AG04450 (cell line): Measurements from ENCODE around the gene CRISP3. TPM values are rescaled to one million over a fixed set of nuclear protein-coding genes. Genes with fewer than 3 reads are reported as not detected.

Source experiments
- CTCF ChIA-PET: fragments of 300-600, 350-600 bp; formaldehyde crosslinking; extraction: SDS; loops from one replicate; lab custom pipeline; 2022; ENCODE audit warnings: antibody characterized with exemption, inconsistent platforms; lab: Charles Lee
- POLR2A ChIA-PET: fragments of 350-600 bp; formaldehyde crosslinking; extraction: SDS; loops from one replicate; lab custom pipeline; 2021; ENCODE audit warnings: antibody characterized with exemption, inconsistent platforms; lab: Yijun Ruan, JAX
- DNase-seq: peaks from one replicate; pipeline ENCODE4 v3.0.0-alpha.2; 2011; ENCODE audit warnings: low read depth, low spot score
- H3K27ac ChIP-seq: one replicate; pipeline ENCODE4 v1.5.1; 2012; ENCODE audit warnings: low read depth, low read length, control low read depth
- H3K27me3 ChIP-seq: one replicate; pipeline ENCODE4 v1.6.0; 2012; ENCODE audit warnings: low read length; ENCODE audit not compliant: control insufficient read depth, insufficient read depth
- H3K4me3 ChIP-seq: 2 replicates; pipeline ENCODE4 v1.5.1; 2011; ENCODE audit warnings: mild to moderate bottlenecking, low read depth, low read length, control low read depth
- H3K9me3 ChIP-seq: 2 replicates; pipeline ENCODE4 v1.5.1; 2012; ENCODE audit warnings: low read length; ENCODE audit not compliant: control insufficient read depth, insufficient read depth
- CTCF ChIP-seq: IDR thresholded peaks from 2 replicates; pipeline ENCODE4 v1.5.1; 2011; ENCODE audit warnings: low read depth, low read length, control low read depth, inconsistent platforms
- polyA minus RNA-seq: library from RNA; depleted of rRNA, polyadenylated mRNA; stranded (reverse); fragments of >200 nt; gene quantifications from 2 replicates; pipeline ENCODE4 v1.2.3, GENCODE V29; 2011; rRNA and poly(A)+ RNA removed
- polyA plus RNA-seq: library from polyadenylated mRNA; depleted of rRNA; stranded (reverse); fragments of >200 nt; gene quantifications from 2 replicates; pipeline ENCODE4 v1.2.3, GENCODE V29; 2011; rRNA removed

The CRISP3 gene, protein sequence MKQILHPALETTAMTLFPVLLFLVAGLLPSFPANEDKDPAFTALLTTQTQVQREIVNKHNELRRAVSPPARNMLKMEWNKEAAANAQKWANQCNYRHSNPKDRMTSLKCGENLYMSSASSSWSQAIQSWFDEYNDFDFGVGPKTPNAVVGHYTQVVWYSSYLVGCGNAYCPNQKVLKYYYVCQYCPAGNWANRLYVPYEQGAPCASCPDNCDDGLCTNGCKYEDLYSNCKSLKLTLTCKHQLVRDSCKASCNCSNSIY
- not detected in 2 replicates for polyA plus RNA-seq
- polyA minus RNA-seq = not detected in 2 replicates

DNA sequence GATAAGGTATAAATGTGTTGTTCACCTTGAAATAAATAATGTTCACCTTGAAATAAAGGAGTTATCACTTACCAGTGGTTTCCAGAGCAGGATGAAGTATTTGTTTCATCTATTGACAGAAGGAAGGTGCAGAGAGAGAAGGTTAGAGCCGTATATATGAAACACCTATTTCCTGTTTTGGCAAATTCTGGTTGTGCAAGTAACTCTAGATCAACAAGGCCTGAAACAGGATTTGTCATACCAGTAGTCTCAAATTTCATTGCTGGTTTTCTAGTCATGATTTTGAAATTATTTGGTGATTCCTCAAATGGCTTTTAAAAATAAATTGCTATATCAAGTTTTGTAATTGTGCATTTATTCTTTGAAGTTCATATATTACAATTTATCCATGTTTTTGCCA is at the start of gene CRISP3:
CRISP3 (minus strand) TSS at position 130 of the 400 bp plus-strand sequence; CDS start at position 109, 21 bp downstream.
- Histone ChIP-seq H3K27ac (no peak within 1 kb of the TSS), H3K4me3 (no peak within 1 kb of the TSS), H3K9me3 (no peaks in the 10 kb centered on the region), H3K27me3 (no peaks in the 10 kb centered on the region)
- TF ChIP-seq CTCF = no peak
- no peak for DNase-seq
- ChIA-PET CTCF (no interaction called here), POLR2A (no interaction called here)

DNA sequence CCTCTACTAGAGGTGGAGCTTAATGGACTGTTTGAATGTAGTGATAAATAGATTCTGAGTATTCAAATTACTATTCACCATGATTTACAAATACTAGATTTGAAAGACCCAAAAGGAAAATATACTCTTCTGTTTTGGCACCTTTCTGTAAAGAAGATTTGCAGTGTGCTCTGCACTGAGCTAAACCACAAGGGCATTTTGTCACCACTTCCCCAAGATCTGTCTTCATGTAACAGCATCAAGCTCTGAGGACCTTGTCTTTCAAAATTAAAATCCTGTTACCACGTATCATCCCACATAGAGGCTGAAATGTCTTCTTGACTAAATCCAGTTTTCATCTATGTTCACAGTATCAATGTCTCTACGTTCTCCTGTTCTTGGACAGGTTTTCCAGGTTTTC is 46.2 kb upstream of the CRISP3 start:
- TF ChIP-seq CTCF = no peak
- Histone ChIP-seq H3K27ac (no peak overlapping the region), H3K4me3 (no peak overlapping the region), H3K9me3 (no peaks in the 10 kb centered on the region; the same call in 1 of the 2 replicates), H3K27me3 (no peaks in the 10 kb centered on the region)
- ChIA-PET POLR2A (no interaction called here), CTCF (interaction anchor here (1.0 kb wide), 1 partner anchor 380 kb away, joined by 3 read pairs; no protein-coding TSS in a partner anchor)
- DNase-seq = no peak

DNA sequence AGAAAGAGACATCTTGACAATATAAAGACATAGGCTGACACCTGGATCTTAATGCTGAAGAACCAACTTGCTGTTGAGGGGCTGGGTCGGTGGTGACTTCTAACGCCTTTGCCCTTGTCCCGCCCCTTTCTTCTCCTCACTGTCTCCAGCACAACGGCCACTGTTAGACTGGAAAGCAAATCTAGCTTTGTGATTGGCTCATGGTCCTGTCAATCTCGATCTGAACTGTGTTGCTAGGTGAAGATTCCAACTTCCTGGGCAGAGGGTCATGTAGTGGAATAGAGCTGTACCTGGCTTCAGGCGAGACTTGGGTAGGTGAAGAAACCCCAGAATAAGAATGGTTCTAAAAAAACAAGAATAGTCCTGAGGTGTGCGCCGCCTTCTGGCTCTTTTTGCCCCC is 43.0 kb upstream of the CRISP3 start, which contains the start of gene PGK2:
PGK2 (minus strand) TSS at position 110 of the 400 bp plus-strand sequence; CDS start at position 12, 98 bp downstream.
- no peak for DNase-seq
- CTCF ChIA-PET = no interaction called here
- Histone ChIP-seq H3K9me3 (no peaks in the 10 kb centered on the region; the same call in 1 of the 2 replicates), H3K27ac (no peak within 1 kb of the TSS), H3K27me3 (no peaks in the 10 kb centered on the region), H3K4me3 (no peak within 1 kb of the TSS)
- POLR2A ChIA-PET = no interaction called here
- TF ChIP-seq CTCF = no peak

DNA sequence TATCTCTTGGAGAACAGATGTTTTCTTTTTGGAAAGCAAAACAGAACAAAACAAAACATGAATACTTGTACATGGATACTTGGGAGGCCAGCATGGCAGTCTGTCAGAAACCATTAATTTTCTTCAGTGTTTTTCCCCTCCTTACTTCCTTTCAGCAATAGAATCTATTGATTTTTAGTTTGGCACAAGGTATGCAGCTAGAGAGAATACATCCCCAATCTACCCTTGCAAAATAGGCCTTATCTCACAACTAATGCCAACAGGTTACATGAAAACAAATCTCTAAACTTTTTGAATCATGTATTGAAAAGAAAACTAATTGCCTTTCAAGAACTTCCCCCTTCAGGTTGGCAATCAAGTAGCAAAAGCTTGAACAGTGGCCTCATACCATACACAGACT is 40.1 kb upstream of the CRISP3 start:
- CTCF ChIA-PET = no interaction called here
- no peak for TF ChIP-seq CTCF
- Histone ChIP-seq H3K4me3 (no peak overlapping the region), H3K27me3 (no peaks in the 10 kb centered on the region), H3K27ac (no peak overlapping the region), H3K9me3 (no peaks in the 10 kb centered on the region; the same call in 1 of the 2 replicates)
- no peak for DNase-seq
- POLR2A ChIA-PET = no interaction called here

DNA sequence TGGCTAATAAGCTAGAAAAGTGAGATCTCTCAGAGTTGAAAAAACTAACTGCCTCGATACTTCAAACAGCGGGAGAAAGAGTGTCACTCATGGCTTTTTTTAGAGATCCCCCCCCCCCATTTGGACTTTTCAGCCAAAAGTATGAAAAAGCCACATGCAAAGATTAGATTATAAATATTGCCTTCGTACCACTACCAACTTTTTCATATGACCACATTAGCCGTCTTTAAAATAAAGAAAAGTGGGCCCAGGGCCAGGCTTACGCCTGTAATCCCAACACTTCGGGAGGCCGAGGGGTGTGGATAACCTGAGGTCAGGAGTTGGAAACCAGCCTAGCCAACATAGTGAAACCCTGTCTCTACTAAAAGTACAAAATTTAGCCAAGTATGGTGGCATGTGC is 38.5 kb upstream of the CRISP3 start:
- DNase-seq = no peak
- TF ChIP-seq CTCF = no peak
- H3K9me3 ChIP-seq = no peaks in the 10 kb centered on the region; the same call in 1 of the 2 replicates
- H3K4me3 ChIP-seq = no peak overlapping the region
- H3K27ac ChIP-seq = no peak overlapping the region
- POLR2A ChIA-PET = no interaction called here
- CTCF ChIA-PET = no interaction called here
- H3K27me3 ChIP-seq = no peaks in the 10 kb centered on the region
